ENCODE data around the gene ALOX5.

Gene ALOX5

GRCh38 chr10:45443101-45444009 lies 69.3 kb downstream of the ALOX5 start:
- peak; percentile 64 for DNase-seq (ENCODE audit: low spot score)

DNA sequence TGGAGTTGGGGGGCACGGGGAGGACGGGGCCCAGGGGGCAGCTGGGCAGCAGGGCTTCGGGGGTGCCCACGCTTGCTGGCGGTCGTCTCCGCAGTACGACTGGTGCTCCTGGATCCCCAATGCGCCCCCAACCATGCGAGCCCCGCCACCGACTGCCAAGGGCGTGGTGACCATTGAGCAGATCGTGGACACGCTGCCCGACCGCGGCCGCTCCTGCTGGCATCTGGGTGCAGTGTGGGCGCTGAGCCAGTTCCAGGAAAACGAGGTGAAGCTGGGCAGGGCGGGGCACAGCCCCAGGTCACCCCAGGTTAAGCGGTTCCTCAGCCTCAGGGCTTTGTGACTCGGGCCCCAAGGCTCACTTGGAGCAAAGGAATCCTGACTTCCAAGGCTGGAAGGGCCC lies 70.0 kb downstream of the ALOX5 start:
- no peak for DNase-seq (ENCODE audit: low spot score)

DNA sequence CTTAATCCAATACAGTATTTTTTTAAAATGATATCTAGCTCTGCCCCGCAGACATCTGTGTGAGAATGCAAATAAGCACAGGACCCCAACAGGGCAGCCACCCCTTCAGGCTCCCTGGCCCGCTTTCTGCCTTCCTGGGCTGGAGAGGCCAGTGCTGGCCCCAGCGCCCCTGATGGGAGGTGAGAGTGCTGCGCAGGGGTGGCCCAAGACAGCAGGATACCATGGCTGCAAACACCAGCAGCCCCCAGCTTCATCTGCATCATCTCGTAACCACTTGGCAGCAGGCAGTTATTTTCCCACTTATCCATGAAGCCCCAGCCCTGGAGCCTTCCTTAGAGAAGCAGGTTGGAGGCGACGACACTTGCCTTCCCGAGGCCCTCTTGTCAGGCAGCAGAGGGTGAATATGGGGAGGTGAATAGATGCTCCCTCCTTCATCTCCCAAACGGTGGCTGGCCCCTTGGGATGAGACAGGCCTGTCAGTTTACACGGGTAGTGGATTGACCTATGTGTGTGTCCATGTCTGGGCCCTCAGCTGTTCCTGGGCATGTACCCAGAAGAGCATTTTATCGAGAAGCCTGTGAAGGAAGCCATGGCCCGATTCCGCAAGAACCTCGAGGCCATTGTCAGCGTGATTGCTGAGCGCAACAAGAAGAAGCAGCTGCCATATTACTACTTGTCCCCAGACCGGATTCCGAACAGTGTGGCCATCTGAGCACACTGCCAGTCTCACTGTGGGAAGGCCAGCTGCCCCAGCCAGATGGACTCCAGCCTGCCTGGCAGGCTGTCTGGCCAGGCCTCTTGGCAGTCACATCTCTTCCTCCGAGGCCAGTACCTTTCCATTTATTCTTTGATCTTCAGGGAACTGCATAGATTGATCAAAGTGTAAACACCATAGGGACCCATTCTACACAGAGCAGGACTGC lies 71.2 kb downstream of the ALOX5 start:
- DNase-seq (ENCODE audit: low spot score): peak; percentile 65

- DNase-seq (ENCODE audit: low spot score): no peak
Observed at GRCh38 chr10:45446858-45447257, 72.8 kb downstream of the ALOX5 start.

GRCh38 chr10:45447416-45447815 lies 73.4 kb downstream of the ALOX5 start:
- DNase-seq (ENCODE audit: low spot score): no peak

DNA sequence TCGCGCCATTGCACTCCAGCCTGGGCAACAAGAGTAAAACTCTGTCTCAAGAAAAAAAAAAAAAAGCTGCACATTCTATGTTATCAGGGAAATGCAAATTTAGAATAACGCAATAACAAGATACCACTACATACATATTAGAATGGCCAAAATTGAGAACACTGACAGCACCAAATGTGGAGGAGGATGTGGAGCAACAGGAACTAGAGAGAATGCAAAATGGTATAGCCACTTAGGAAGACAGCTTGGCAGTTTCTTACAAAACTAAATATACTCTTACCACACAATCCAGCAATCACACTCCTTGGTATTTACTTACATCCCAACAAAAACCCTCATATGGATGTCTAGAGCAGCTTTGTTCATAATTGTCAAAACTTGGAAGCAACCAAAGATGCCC lies 76.8 kb downstream of the ALOX5 start:
- DNase-seq (ENCODE audit: low spot score): no peak

- no peak for DNase-seq (ENCODE audit: low spot score)
Observed at GRCh38 chr10:45451407-45451806, 77.4 kb downstream of the ALOX5 start.

DNA sequence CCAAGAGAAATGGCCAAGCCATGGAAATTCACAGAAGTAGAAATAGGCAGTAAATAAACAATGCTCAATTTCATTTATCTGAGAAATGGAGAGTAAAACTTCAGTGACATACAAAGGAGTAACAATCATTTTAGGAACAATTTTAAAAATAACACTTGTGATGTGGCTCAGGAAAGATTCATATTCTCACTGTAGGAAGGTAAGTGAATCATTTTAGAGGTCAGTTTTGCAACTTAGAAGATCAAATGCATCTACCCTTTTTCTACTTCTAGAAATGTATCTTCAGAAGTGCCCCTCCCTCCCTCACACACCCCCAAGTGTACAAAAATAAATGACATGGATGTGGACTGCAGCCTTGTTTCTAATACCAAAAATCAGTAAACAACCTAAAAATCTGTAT lies 78.3 kb downstream of the ALOX5 start:
- no peak for DNase-seq (ENCODE audit: low spot score)

DNA sequence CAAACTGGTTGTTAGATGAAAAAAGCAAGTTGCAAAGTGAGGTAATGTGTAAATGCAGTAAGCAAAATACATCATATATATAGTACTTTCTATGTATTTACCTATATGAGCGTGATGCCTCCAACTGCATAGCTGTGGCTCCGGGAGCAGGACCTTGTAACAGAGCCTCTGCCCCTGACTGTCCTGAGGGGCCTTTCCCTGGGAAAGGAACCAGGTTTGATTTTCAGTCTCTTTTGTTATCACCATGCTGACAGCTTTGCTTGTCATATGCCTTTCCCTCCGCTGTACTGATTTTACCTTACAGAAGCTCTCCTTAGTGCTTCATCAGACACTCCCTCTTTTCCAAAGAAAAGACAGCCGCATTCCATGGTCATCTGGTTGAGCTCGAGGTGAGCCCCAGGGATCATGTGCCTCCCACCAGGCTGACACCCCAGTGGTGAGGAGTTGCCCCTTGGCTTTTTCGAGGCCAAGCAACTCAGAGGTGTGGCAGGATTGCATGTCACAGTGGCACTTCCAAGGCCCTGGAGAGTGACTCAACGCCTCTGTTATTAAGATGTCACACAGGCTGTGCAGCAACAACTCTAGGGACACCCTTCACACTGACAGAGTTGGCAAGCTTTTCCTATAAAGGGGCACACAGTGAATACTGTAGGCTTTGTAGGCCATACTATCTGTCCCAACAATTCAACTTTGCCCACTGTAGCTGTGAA lies 78.9 kb downstream of the ALOX5 start:
- no peak for DNase-seq (ENCODE audit: low spot score)

DNA sequence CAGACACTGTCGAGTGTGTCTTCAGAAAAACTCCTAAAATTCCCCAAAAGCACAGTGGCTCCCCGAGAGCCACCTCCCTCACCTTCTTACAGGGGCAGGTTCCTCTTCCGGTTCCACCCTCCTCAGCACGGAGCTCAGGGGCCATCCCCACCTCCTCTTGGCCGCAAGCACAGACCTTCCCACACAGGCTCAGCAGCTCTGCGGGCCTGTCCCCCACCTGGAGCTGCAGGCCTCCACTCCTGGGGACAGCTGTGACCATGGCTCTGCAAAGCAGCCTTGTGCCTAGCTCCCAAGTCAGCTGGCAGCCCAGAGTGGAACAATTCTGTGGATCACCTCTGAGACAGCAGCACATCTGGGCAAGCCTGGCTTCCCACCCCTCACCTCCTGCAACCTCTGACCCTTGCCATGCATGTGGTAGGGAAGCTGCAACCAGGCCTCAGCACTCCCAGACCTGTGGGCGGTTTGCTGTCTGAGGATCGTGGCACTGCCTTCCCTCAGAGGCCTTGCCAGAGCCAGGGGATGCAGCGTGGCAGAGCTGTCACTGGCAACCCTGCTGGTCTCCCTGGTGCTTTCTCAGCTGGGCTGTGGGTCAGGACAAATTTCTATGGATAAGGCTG lies 79.7 kb downstream of the ALOX5 start:
- no peak for DNase-seq (ENCODE audit: low spot score)

- no peak for DNase-seq (ENCODE audit: low spot score)
Observed at GRCh38 chr10:45454262-45454661, 80.2 kb downstream of the ALOX5 start.

DNA sequence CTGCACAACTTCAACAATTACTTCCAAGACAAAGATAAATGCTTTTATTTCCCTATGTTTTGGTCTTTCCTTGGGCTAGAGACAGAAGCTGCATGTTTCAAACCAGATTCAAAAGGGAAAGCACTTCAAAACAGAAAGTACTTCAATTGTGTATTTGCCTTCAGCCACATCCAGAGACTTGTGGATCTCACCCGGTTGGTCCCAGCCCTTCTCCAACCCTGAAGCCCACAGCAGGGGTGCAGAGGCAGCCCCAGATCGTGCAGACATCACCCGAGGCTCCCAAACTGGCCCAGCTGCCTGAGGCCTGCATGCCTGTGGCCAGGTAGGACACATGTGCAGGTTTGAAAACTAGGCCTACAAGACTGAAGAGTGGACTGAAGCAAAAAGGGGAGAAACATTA lies 80.8 kb downstream of the ALOX5 start:
- no peak for DNase-seq (ENCODE audit: low spot score)

- no peak for DNase-seq (ENCODE audit: low spot score)
Observed at GRCh38 chr10:45456233-45456632, 82.2 kb downstream of the ALOX5 start.

DNA sequence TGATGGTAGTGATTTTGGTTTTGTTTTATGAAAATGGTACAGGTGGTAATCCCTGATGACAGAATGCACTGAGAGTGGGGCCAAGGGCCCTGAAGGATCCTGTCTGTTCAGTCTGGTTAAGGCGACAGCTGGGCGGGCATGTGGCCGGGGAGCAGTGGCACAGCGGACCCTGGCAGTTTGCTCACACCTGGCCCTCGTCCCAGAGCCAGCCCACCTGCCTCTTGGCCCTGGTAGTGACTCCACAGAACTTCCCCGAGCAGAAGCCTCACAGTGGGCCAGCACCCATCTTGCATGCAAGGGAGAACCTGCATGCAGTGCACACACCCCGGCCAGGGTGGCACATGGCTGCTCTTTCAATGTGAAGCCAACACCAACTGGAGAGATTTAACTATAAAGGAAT lies 82.8 kb downstream of the ALOX5 start:
- DNase-seq (ENCODE audit: low spot score): no peak

DNA sequence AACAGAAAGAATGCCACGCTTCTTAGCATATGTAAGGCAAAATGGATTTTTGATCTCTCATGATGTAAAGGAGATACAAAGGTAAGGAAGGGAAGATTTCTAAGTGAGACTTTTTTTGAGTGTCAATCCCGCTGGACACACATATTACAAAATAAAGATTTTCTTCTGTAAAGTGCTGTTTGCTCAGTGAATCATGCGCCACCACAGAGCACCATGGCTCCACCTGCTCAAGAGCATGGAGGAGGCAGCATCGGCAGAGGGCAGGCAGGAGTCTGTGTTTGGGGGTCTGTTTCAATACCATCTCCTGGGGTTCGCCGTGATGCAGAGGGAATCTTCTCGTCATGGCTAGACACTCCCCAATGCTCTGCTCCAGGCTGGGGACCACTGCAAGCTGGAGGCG lies 83.5 kb downstream of the ALOX5 start:
- DNase-seq (ENCODE audit: low spot score): no peak

- no peak for DNase-seq (ENCODE audit: low spot score)
Observed at GRCh38 chr10:45460235-45460878, 86.3 kb downstream of the ALOX5 start.

GRCh38 chr10:45461034-45461433 lies 87.0 kb downstream of the ALOX5 start:
- DNase-seq (ENCODE audit: low spot score): no peak

DNA sequence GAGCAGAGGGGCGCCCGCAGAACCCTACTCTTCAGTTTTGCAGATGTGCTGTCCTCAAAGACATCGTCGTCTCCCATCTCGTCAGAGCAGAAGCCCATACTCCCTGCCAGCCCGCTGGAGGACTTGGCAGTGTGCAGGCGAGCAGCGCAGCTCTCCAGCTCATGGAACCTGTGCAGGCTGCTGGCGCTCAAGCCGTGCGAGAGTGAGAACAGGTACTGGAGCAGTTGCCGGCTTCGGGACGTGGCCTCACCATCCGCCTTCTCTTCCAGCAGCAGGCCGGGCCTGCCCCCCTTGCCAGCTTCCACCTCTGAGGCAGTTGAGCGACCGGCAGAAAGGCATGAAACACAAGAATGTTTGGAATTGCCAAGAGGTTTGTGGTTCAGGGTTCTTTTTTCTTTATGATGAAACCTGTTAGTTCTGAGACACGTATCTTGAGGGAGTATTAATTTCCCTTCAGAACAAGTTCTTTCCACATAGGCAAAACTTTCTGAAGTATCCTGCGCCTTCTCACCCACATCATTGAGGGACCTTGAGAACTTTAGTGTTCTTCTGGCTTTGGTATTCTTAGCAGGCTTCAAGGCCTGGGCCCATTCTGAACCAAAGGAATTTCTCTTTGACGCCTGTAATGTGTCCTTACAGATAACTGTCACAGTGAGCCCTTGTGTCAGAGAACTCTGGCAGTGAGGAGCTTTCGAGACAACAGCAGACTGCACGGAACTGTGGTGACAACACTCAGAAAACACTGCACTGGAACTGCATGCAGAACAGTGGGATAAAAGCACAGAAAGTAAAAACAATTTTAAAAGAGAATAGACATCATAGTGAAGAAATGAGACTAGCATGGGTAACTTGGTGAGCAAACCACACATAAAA lies 89.5 kb downstream of the ALOX5 start:
- DNase-seq (ENCODE audit: low spot score): no peak

- DNase-seq (ENCODE audit: low spot score): peak; percentile 86
Observed at GRCh38 chr10:45464958-45465567, 91.0 kb downstream of the ALOX5 start.

DNA sequence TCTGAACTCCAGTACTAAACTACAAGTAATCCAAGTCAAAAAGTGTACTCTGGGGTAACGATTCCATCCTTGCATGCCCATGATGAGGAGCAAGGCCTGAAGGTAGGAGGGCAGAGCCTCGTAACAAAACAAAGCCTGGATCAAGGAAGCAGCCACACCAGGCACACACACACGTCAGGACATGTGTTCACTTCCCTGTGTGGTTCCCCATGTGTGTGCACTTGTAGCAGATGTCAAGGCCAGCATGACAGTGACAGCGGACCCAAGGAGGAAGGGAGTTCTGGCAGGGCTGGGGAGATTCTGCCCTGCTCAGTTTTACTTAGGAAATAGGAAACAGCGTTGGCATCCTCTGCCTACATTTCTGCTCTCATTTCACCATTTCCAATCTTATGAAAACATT lies 92.8 kb downstream of the ALOX5 start:
- DNase-seq (ENCODE audit: low spot score): no peak
